ENCODE data around the gene GNE.

The GNE gene

DNA sequence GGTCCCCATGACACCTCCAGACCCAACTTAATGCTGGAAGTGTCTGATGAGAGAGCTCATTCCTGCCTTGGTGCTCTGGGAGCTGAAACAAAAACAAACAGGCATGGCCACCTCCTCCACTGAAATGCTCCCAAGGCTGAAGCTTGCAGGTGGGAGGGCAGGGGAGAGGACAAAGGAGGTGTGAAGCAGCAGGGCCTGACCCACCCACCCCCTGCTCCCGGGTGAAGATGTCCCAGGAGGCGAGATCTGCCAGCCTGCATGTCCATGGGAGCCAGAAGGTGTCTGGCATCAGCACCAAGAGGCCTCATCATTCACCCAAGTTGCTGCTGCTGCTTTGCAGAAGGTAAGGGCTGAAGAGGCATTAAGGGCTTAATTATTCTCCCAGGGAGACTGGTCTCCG is 93.3 kb downstream of the GNE start:
- Mint-ChIP-seq H3K27me3 (peaks cover 58% of the 10 kb centered on the region), H3K4me3 (peak overlapping the region; percentile 16), H3K4me1 (peaks cover 24% of the 10 kb centered on the region), H3K9me3 (no peaks in the 10 kb centered on the region), H3K27ac (no peak overlapping the region), H3K36me3 (peaks cover 9% of the 10 kb centered on the region)
- CTCF ChIA-PET, result interaction anchor here (1.2 to 8.2 kb wide), 9 partner anchors 10 to 157 kb away, joined by 3 to 221 read pairs (median 6); no protein-coding TSS in a partner anchor
- no peak for DNase-seq
